OCI-LY3 (cell line): Measurements from ENCODE around the gene OR8S1.

Experiments
- EZH2phosphoT487 ChIP-seq: fragments of 200-600 bp; shearing (Covaris generic); IDR thresholded peaks from 2 replicates; pipeline ENCODE4 v1.6.1; 2018; ENCODE audit warnings: antibody characterized with exemption, mixed run types, low read depth
- TF ChIP-seq, protein P1 (sequence below): fragments of 200-600, 300-600 bp; sonication (generic); IDR thresholded peaks from 2 replicates; pipeline ENCODE4 v1.5.1; 2014; ENCODE audit warnings: antibody characterized with exemption, low read length, low read depth

DNA sequence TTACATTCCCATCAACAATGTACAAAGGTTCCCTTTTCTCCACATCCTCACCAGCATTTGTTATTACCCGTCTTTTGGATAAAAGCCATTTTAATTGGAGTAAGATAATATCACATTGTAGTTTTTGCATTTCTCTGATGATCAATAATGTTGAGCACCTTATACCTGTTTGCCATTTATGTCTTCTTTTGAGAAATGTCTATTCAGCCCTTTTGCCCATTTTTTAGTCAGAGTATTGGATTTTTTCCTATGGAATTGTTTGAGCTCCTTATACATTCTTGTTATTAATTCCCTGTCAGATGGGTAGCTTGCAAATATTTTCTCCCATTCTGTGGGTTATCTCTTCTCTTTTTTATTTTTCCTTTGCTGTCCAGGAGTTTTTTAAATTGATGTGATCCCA lies 10.7 kb upstream of the OR8S1 start:
- TF ChIP-seq, protein P1, sequence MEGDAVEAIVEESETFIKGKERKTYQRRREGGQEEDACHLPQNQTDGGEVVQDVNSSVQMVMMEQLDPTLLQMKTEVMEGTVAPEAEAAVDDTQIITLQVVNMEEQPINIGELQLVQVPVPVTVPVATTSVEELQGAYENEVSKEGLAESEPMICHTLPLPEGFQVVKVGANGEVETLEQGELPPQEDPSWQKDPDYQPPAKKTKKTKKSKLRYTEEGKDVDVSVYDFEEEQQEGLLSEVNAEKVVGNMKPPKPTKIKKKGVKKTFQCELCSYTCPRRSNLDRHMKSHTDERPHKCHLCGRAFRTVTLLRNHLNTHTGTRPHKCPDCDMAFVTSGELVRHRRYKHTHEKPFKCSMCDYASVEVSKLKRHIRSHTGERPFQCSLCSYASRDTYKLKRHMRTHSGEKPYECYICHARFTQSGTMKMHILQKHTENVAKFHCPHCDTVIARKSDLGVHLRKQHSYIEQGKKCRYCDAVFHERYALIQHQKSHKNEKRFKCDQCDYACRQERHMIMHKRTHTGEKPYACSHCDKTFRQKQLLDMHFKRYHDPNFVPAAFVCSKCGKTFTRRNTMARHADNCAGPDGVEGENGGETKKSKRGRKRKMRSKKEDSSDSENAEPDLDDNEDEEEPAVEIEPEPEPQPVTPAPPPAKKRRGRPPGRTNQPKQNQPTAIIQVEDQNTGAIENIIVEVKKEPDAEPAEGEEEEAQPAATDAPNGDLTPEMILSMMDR: no peak
- no peak for TF ChIP-seq EZH2phosphoT487
